CD4-positive, alpha-beta memory T cell (primary cell): ENCODE measurements around the gene FAM163B. TPM values are rescaled to one million over a fixed set of nuclear protein-coding genes. Genes with fewer than 3 reads are reported as not detected.

Experiments
- CTCF ChIA-PET: fragments of 350-600 bp; sonication (Branson Sonifier 250); formaldehyde crosslinking; loops from one replicate; lab custom pipeline; 2021; ENCODE audit warnings: inconsistent platforms; ENCODE audit not compliant: partially characterized antibody; lab: Charles Lee
- POLR2A ChIA-PET: fragments of 350-600 bp; sonication (Branson Sonifier 250); formaldehyde crosslinking; loops from one replicate; lab custom pipeline; 2021; ENCODE audit not compliant: partially characterized antibody; lab: Charles Lee
- DNase-seq, 5 donors: peaks; one replicate each; pipeline versions ENCODE4 v3.0.0 to v3.0.0-alpha.2; 2020 to 2022; ENCODE audit warnings: mixed read lengths in 1 of 5
- H3K27ac ChIP-seq: one replicate; pipeline ENCODE4 v1.7.0; 2013; ENCODE audit warnings: low read depth, low read length
- H3K27me3 ChIP-seq: 2 replicates; pipeline ENCODE4 v1.7.0; 2013; ENCODE audit warnings: mild to moderate bottlenecking, low read length, moderate library complexity; ENCODE audit not compliant: insufficient read depth
- H3K36me3 ChIP-seq: 2 replicates; pipeline ENCODE4 v1.7.0; 2013; ENCODE audit warnings: mild to moderate bottlenecking, low read length, moderate library complexity; ENCODE audit not compliant: insufficient read depth
- H3K4me1 ChIP-seq: 2 replicates; pipeline ENCODE4 v1.7.0; 2013; ENCODE audit warnings: mild to moderate bottlenecking, low read length, moderate library complexity; ENCODE audit not compliant: insufficient read depth
- H3K4me3 ChIP-seq, 2 donors: one replicate each; pipeline ENCODE4 v1.7.0; 2013; ENCODE audit warnings: low read length in 2 of 2, mild to moderate bottlenecking in 1 of 2
- H3K9me3 ChIP-seq, 2 donors: one replicate each; pipeline ENCODE4 v1.7.0; 2013; ENCODE audit warnings: low read length in 2 of 2, control low read depth in 1 of 2; ENCODE audit not compliant: control insufficient read depth in 1 of 2
- H3K27ac Mint-ChIP-seq, 7 donors: one replicate each; pipeline ENCODE4 v1.8.0; 2020 to 2021; ENCODE audit warnings: mixed read lengths in 7 of 7, mild to moderate bottlenecking in 6 of 7, inconsistent platforms in 3 of 7, moderate library complexity in 3 of 7
- H3K27me3 Mint-ChIP-seq, 2 donors: one replicate each; pipeline ENCODE4 v1.8.0; 2020 to 2021; ENCODE audit warnings: mixed read lengths in 2 of 2
- H3K36me3 Mint-ChIP-seq, 2 donors: one replicate each; pipeline ENCODE4 v1.8.0; 2020 to 2021; ENCODE audit warnings: mixed read lengths in 2 of 2, inconsistent platforms in 1 of 2, mild to moderate bottlenecking in 1 of 2
- H3K4me1 Mint-ChIP-seq, 4 donors: one replicate each; pipeline ENCODE4 v1.8.0; 2020 to 2021; ENCODE audit warnings: mixed read lengths in 4 of 4, mild to moderate bottlenecking in 1 of 4
- H3K4me3 Mint-ChIP-seq, 8 donors: one replicate each; pipeline ENCODE4 v1.8.0; 2020 to 2021; ENCODE audit warnings: mixed read lengths in 8 of 8, mild to moderate bottlenecking in 7 of 8, moderate library complexity in 6 of 8, inconsistent platforms in 3 of 8
- H3K9me3 Mint-ChIP-seq, 8 donors: one replicate each; pipeline ENCODE4 v1.8.0; 2020 to 2021; ENCODE audit warnings: mixed read lengths in 8 of 8, mild to moderate bottlenecking in 5 of 8, inconsistent platforms in 3 of 8, moderate library complexity in 1 of 8
- intact Hi-C: fragments of 100-400 bp; cut with micrococcal nuclease; formaldehyde crosslinking; loops from one replicate; pipeline ENCODE4 v1.15.1; 2023
- polyA plus RNA-seq, 2 donors: library from polyadenylated mRNA; unstranded; fragments of 300-500 nt; fragmentation: Illumina TruSeq; gene quantifications; one replicate each; pipeline ENCODE4 v1.2.3, GENCODE V29; 2021
- total RNA-seq, 2 experiments: library from RNA; stranded (reverse); gene quantifications; one replicate each; pipeline ENCODE4 v1.2.3, GENCODE V29; 2021

The FAM163B gene
- total and polyA plus RNA-seq, 4 experiments from 2014 or later = not detected

DNA sequence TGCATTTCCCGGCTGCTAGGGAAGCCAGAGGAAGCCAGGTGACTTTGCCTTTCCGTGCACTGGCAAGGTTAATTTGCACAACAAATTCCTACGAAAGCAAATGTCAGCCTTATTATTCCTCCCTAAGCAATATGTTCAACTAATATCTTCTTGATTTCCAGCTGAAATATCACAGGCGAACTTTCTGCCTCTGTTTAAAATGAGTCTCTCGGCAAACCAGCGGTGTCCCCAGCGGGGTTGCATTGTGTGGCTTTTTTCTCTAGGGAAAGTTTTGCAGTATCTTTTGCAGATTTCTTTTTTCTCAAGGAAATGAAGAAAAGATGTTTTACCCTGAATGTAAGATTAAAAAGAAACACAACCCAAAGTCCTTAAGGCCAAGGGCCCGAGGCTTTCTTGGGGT, 28.9 kb upstream of the FAM163B start:
- H3K9me3 Mint-ChIP-seq = no peaks in the 10 kb centered on the region
- no peaks in the 10 kb centered on the region for H3K9me3 ChIP-seq
- no peak overlapping the region for H3K4me3 ChIP-seq
- H3K27ac Mint-ChIP-seq = no peak overlapping the region
- no peaks in the 10 kb centered on the region for H3K36me3 ChIP-seq
- peaks cover 0 to 10% of the 10 kb centered on the region in 2 donors for H3K27me3 Mint-ChIP-seq
- no peak overlapping the region for H3K27ac ChIP-seq
- no peaks in the 10 kb centered on the region for H3K27me3 ChIP-seq
- no peak overlapping the region for H3K4me3 Mint-ChIP-seq
- DNase-seq = no peak
- POLR2A ChIA-PET = no interaction called here
- no peaks in the 10 kb centered on the region for H3K36me3 Mint-ChIP-seq
- H3K4me1 ChIP-seq = no peaks in the 10 kb centered on the region
- no peaks in the 10 kb centered on the region for H3K4me1 Mint-ChIP-seq
- CTCF ChIA-PET = no interaction called here
- intact Hi-C loops = no loop called here

DNA sequence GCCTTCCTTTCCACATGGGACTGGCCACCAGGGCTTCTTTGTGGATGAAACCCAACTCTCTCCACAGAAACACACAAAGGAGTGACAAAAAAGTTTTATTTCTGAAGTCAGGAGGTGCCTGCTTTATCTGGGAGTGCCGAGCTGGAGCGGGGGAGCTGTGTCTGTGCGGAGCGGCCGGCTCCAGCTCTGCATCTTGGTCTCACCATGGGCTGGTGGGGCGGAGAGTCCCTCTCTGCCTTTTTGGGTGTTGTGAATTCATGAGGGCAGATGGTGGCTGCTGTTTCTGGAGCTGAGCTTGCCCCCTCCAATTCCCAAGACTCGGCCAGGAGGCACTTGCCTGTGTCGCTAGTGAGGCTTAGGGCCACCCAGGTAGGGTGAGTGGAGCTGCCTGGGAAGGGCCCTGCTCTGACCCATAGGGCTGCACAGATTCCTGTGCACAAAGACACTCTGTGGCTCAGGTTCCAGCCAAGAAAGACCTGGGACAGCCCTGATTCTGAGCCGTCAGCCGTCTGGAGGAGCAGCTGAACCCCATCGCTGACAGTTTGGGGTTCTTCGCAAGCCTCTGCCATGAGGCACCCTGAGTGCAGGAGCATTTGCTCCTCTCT, 28.4 kb upstream of the FAM163B start:
- no peaks in the 10 kb centered on the region for H3K27me3 ChIP-seq
- H3K27me3 Mint-ChIP-seq = peaks cover 0 to 11% of the 10 kb centered on the region in 2 donors
- H3K4me1 ChIP-seq = no peaks in the 10 kb centered on the region
- H3K27ac ChIP-seq = no peak overlapping the region
- no peaks in the 10 kb centered on the region for H3K9me3 ChIP-seq
- intact Hi-C loops = no loop called here
- H3K4me3 Mint-ChIP-seq = no peak overlapping the region
- H3K36me3 ChIP-seq = no peaks in the 10 kb centered on the region
- H3K36me3 Mint-ChIP-seq = no peaks in the 10 kb centered on the region
- ChIA-PET POLR2A (no interaction called here), CTCF (no interaction called here)
- peak overlapping the region in 1 of 7 donors; percentile 57 for H3K27ac Mint-ChIP-seq
- DNase-seq = no peak
- no peak overlapping the region for H3K4me3 ChIP-seq
- no peaks in the 10 kb centered on the region for H3K4me1 Mint-ChIP-seq
- no peaks in the 10 kb centered on the region for H3K9me3 Mint-ChIP-seq

DNA sequence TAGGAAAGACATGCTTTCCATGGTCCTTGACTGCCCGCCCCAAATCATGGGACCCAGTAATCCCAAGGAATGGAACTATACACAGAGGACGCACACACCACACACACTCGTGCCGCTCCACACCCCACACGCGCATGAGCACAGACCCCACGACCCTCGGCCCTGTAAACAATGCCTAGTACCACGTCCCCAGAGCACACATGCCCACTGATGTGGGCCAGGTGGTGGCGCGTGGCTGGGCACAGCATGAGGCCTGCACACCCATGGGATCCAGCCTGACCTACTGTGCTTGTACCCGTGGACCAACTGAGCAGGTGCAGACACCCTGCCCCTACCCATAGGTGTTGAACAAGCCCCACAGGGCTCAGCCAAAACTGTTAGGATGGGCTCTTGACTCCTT, 27.7 kb upstream of the FAM163B start:
- H3K36me3 Mint-ChIP-seq = no peaks in the 10 kb centered on the region
- no peak overlapping the region for H3K27ac Mint-ChIP-seq
- Histone ChIP-seq H3K27ac (no peak overlapping the region), H3K27me3 (no peaks in the 10 kb centered on the region), H3K9me3 (no peaks in the 10 kb centered on the region), H3K36me3 (no peaks in the 10 kb centered on the region), H3K4me3 (no peak overlapping the region), H3K4me1 (no peaks in the 10 kb centered on the region)
- H3K27me3 Mint-ChIP-seq = peaks cover 0 to 12% of the 10 kb centered on the region in 2 donors
- H3K4me3 Mint-ChIP-seq = no peak overlapping the region
- no peaks in the 10 kb centered on the region for H3K9me3 Mint-ChIP-seq
- ChIA-PET CTCF (no interaction called here), POLR2A (no interaction called here)
- intact Hi-C loops = no loop called here
- no peaks in the 10 kb centered on the region for H3K4me1 Mint-ChIP-seq
- no peak for DNase-seq

DNA sequence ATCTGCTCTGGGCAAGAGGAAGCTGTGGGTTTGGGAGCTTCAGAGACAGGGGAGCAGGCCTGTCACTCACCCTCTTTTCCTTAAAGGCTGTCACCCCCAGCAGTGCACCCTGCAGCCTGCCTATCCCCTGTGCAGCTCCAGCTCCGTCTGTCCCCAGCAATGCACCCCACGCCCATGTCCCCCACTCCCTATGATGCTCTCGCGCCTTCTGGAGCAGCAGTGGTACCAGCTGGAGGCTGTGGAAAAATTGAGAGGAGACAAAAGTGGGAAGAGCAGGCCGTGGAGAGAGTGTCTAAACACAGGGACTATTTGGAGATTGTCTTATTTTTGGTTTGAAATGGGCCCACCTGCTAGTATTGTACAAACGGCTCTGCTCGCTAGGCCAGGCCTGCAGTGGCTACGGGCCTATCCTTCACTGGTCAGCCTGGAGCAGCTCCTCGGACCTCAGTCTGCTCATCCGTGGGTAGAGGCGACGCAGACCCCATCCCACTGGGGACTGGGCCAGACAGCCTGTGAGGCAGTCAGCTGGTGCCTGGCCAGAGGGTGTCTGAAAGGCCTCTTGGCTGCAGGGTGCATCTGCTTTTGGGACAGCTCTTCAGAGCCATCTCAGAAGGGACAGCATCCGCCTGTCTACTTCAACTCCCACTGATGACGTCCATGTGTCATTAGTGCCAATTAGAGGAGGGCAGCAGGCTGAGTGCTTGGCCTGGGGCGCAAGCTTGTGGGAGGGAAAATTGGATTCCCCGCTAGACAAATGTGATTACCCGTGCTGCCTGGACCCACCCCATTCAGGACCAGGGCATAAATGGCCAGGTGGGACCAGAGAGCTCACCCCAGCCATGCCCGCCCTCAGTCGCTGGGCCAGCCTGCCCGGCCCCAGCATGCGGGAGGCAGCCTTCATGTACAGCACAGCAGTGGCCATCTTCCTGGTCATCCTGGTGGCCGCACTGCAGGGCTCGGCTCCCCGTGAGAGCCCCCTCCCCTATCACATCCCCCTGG, 26.6 kb upstream of the FAM163B start, which contains the start of gene DBH:
TSS of gene DBH (plus strand) at position 831 of the 999 bp plus-strand sequence. CDS start at position 840, 9 bp downstream.
- Histone ChIP-seq H3K4me1 (no peaks in the 10 kb centered on the region), H3K4me3 (no peak within 1 kb of the TSS), H3K9me3 (no peaks in the 10 kb centered on the region), H3K36me3 (no peaks in the 10 kb centered on the region), H3K27me3 (no peaks in the 10 kb centered on the region), H3K27ac (no peak within 1 kb of the TSS)
- intact Hi-C loops = no loop called here
- H3K36me3 Mint-ChIP-seq = no peaks in the 10 kb centered on the region
- H3K9me3 Mint-ChIP-seq = no peaks in the 10 kb centered on the region
- H3K27ac Mint-ChIP-seq = peak within 1 kb of the TSS in 1 of 7 donors; percentile 75
- H3K4me1 Mint-ChIP-seq = no peaks in the 10 kb centered on the region
- H3K4me3 Mint-ChIP-seq = peak within 1 kb of the TSS in 1 of 8 donors; percentile 10
- H3K27me3 Mint-ChIP-seq = peaks cover 0 to 9% of the 10 kb centered on the region in 2 donors
- POLR2A ChIA-PET = no interaction called here
- no peak for DNase-seq
- CTCF ChIA-PET = no interaction called here

DNA sequence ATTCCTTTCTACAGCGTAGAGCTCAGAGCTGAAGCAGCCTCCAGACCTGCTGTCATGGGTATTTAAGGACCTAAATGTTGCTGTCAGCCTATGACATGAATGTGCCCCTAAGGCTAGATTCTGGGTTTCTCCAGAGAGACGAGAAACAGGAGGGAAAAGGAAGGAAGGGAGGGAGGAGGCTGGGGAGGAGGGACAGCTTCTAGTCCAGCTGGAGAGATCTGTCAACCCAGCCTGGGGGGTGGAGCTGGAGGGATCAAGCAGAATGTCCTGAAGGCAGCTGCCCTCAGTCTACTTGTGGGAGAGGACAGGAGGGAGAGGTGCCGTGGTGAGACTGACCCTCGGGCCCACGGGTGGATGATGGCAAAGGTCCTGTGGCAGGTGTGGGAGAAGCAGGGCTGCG, 25.9 kb upstream of the FAM163B start:
- H3K27ac Mint-ChIP-seq = no peak overlapping the region
- H3K9me3 ChIP-seq = no peaks in the 10 kb centered on the region
- no peak overlapping the region for H3K4me3 Mint-ChIP-seq
- intact Hi-C loops = no loop called here
- no peaks in the 10 kb centered on the region for H3K4me1 Mint-ChIP-seq
- no peak overlapping the region for H3K4me3 ChIP-seq
- H3K9me3 Mint-ChIP-seq = no peaks in the 10 kb centered on the region
- peaks cover 0 to 5% of the 10 kb centered on the region in 2 donors for H3K27me3 Mint-ChIP-seq
- no peaks in the 10 kb centered on the region for H3K36me3 ChIP-seq
- H3K4me1 ChIP-seq = no peaks in the 10 kb centered on the region
- no peaks in the 10 kb centered on the region for H3K36me3 Mint-ChIP-seq
- H3K27ac ChIP-seq = no peak overlapping the region
- ChIA-PET POLR2A (no interaction called here), CTCF (no interaction called here)
- no peaks in the 10 kb centered on the region for H3K27me3 ChIP-seq
- DNase-seq = no peak

DNA sequence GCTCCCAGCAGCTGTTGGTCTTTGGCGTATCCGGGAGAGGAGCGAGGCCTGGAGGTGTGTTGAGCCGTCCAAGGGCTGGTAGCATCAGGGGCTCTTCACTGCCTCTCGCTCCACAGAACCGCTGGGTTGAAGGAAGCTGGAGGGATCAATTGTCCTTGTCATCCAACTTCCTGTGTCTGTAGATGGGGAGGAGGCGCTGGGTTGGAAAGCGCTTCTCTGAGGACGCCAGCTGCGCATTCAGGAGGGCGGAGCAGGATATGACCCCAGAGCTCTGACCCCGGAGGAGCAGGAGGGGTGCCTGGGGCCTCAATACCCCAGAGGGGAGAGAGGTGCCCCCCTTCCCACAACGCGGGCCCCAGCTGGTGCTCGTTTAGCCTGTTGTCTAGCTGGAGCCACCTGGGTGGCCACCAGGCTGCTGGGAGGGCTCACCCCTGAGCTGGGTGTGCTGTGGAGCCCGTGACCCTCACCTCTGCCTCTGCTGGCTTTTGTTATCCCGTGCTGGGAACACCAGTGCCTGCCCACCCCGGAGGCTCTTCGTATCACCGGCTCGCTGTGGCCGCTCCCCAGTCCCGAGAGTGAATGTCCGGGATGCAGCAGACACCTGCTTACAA, 25.0 kb upstream of the FAM163B start:
- no peaks in the 10 kb centered on the region for H3K9me3 ChIP-seq
- Mint-ChIP-seq H3K4me1 (no peaks in the 10 kb centered on the region), H3K36me3 (no peaks in the 10 kb centered on the region), H3K9me3 (no peaks in the 10 kb centered on the region), H3K27ac (no peak overlapping the region), H3K27me3 (peaks cover 0 to 5% of the 10 kb centered on the region in 2 donors), H3K4me3 (no peak overlapping the region)
- no peaks in the 10 kb centered on the region for H3K36me3 ChIP-seq
- H3K4me1 ChIP-seq = no peaks in the 10 kb centered on the region
- H3K27ac ChIP-seq = no peak overlapping the region
- intact Hi-C loops = no loop called here
- no peaks in the 10 kb centered on the region for H3K27me3 ChIP-seq
- ChIA-PET POLR2A (no interaction called here), CTCF (interaction anchor here (1.5 kb wide), 1 partner anchor 93 kb away, joined by 4 read pairs; no protein-coding TSS in a partner anchor)
- H3K4me3 ChIP-seq = no peak overlapping the region
- no peak for DNase-seq

DNA sequence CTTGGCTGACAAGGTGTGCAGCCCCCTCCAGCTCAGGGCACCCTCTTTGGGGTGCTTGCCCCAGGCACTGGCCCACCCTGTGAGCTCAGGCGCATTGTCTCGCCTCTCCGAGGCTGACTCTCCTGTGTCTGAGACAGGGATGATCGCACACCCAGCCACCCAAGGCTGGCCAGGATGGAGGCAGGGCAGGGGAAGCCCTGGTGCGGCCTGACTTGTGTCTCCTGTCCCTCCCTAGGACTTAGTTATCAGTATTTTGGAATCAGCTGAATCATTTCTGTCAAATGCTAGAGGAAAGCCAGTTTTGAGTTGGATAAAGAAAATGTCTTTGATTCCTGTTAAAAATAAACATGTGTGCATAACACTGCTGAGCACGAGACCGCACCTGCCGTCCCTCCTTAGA, 24.5 kb upstream of the FAM163B start:
- DNase-seq = no peak
- no peaks in the 10 kb centered on the region for H3K36me3 ChIP-seq
- Mint-ChIP-seq H3K4me1 (no peaks in the 10 kb centered on the region), H3K36me3 (no peaks in the 10 kb centered on the region), H3K27ac (no peak overlapping the region), H3K4me3 (no peak overlapping the region), H3K27me3 (peaks cover 0 to 5% of the 10 kb centered on the region in 2 donors), H3K9me3 (no peaks in the 10 kb centered on the region)
- ChIA-PET CTCF (interaction anchor here (1.5 kb wide), 1 partner anchor 93 kb away, joined by 4 read pairs; no protein-coding TSS in a partner anchor), POLR2A (no interaction called here)
- no peaks in the 10 kb centered on the region for H3K27me3 ChIP-seq
- intact Hi-C loops = no loop called here
- no peak overlapping the region for H3K4me3 ChIP-seq
- no peaks in the 10 kb centered on the region for H3K4me1 ChIP-seq
- no peaks in the 10 kb centered on the region for H3K9me3 ChIP-seq
- no peak overlapping the region for H3K27ac ChIP-seq
